Measurements from ENCODE around the gene PIK3AP1.

Gene PIK3AP1

DNA sequence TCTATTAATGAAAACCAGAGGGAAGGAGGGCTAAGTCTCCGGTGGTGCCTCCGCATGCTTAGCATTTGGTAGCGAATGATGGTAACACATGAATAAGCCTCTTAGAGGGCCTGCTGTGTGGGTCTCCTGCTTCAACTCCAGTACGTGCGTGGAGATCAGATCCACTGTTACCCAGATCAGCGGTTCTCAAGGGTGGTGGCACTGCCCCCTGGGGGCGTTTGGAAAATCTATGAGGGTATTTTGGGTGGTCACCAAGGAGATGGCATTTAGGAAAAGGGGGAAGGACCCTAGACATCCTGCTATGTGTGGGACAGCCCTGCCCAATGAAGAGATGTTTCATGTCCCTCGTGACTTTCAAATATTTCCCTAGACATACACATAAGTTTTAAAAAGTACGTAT is 76.4 kb downstream of the PIK3AP1 start:
- TF ChIP-seq, protein P1, sequence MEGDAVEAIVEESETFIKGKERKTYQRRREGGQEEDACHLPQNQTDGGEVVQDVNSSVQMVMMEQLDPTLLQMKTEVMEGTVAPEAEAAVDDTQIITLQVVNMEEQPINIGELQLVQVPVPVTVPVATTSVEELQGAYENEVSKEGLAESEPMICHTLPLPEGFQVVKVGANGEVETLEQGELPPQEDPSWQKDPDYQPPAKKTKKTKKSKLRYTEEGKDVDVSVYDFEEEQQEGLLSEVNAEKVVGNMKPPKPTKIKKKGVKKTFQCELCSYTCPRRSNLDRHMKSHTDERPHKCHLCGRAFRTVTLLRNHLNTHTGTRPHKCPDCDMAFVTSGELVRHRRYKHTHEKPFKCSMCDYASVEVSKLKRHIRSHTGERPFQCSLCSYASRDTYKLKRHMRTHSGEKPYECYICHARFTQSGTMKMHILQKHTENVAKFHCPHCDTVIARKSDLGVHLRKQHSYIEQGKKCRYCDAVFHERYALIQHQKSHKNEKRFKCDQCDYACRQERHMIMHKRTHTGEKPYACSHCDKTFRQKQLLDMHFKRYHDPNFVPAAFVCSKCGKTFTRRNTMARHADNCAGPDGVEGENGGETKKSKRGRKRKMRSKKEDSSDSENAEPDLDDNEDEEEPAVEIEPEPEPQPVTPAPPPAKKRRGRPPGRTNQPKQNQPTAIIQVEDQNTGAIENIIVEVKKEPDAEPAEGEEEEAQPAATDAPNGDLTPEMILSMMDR (IDR thresholded peaks at IDR 0.05; ENCODE audit: insufficient read depth, missing control alignments) = no peak
- FAIRE-seq = no peak
- DNase-seq (ENCODE audit: insufficient read length, low spot score) = no peak

DNA sequence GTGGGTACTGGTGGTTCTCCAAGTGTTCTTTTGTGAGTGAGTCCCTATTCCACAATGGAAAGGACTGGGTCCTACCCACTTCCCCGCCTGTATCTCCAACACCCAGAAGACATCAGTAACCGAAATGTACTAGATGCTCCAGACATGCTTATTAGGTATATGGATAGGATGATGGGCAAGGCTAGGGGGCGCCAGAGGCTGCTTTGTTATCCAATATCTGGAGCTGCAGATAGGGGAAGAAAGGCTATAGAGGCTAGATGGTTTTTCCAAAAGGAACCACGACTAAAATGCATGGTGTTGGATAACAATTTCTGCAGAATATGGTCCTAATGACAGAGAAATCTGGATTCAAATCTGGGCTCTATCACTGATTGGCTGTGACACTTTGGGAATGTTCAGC is 77.3 kb downstream of the PIK3AP1 start:
- FAIRE-seq = no peak
- DNase-seq (ENCODE audit: insufficient read length, low spot score) = peak; percentile 35
- TF ChIP-seq, protein P1 (IDR thresholded peaks at IDR 0.05; ENCODE audit: insufficient read depth, missing control alignments) = peak; percentile 44

DNA sequence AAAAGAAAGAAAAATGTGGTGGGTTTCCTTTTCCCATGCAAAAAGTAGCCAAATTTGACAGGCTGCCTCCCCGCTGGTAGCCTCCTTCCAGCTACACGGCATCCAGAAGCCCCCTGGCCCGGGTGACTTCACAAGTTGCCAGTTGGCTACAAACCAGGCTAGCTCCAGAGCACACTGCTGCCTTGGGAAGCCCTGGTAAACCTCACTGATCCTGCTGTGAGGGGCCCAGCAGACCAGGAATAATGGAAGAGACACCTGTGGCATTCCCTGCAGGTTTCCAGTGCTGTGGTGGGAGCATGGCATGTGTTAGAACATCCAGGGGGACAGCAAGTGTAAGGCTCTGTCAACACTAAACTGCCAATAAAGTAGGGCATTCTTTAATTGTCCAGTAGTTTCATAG is 77.8 kb downstream of the PIK3AP1 start:
- TF ChIP-seq, protein P1 (IDR thresholded peaks at IDR 0.05; ENCODE audit: insufficient read depth, missing control alignments) = no peak
- FAIRE-seq = no peak
- no peak for DNase-seq (ENCODE audit: insufficient read length, low spot score)

DNA sequence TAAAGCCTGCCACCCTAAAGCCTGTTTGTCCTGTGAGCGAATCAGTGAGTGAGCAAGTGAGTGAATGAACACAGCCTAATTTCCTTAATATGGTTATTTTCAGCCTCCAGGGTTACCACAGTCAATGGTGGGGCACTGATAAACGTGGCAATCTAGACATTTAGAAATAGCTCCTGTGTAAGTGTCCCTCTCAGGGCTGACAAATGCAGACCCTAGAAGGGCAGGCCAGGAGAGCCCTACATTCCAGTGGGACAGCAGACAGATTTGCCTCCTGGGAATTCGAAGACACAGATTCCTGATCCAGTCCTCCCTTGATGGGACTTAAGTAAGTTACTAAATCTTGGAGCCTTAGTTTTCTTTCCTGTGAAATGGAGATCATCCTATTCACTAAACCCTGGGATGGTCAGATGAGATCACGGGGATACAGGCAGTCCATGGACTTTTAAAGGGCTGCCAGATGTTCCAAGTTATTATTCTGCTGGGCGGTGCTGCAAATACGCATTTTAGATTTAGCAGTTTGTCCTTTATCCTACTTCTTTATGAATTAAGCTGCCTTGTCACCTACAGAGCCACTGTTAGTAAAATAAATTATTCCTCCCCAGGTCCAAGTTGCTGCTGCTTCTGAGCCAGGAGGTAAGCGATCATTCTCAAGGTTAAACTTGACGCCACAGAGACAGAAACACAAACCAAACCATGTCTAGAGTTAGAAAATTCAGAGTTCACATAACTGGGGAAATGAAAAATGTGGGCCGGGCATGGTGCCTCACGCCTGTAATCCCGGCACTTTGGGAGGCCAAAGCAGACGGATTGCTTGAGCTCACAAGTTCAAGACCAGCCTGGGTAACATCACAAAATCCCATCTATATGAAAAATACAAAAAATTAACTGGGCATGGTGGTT is 78.7 kb downstream of the PIK3AP1 start:
- TF ChIP-seq, protein P1 (IDR thresholded peaks at IDR 0.05; ENCODE audit: insufficient read depth, missing control alignments) = no peak
- DNase-seq (ENCODE audit: insufficient read length, low spot score) (no peak), FAIRE-seq (no peak)

DNA sequence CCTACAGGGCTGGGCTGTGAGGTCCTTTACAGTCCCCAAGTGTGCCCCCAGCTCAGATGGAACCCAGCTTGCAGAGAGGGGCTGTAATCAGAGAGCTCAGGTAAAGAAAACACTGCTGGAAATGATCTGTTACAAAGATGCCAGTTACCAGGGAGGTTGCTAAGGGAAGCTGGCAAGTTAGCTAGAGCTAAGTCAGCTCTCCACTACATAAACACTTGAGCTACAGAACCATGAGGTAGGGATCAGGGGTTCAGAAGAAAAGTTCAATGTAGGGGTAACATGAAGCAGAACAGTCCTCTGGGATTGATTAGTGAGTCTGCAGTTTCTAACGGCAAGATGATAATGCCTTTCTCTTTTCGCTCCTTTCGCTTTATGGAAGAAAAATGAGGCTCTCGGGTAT is 80.4 kb downstream of the PIK3AP1 start:
- TF ChIP-seq, protein P1 (IDR thresholded peaks at IDR 0.05; ENCODE audit: insufficient read depth, missing control alignments) = no peak
- no peak for DNase-seq (ENCODE audit: insufficient read length, low spot score)
- FAIRE-seq = no peak

DNA sequence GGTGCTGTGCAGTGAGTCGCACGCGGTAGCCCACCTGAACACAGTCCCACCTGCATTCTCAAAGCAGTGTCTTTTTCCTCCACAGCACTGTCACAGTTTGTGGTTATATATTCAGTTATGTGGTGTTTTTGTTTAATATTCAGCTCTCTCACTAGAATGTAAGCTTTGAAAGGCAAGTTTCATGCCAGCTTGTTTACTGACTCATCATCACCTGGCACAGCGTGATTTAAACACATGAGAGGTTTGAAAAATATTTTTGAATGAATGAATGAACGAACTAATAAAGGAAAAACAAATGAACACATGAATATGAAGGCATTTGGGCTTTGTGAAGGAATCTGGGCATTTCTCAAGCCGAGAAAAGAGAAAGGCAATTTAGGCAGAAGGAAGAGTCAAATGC is 81.6 kb downstream of the PIK3AP1 start:
- no peak for FAIRE-seq

More for the DNA sequence above, 81.6 kb downstream of the PIK3AP1 start:
- TF ChIP-seq, protein P1 (IDR thresholded peaks at IDR 0.05; ENCODE audit: insufficient read depth, missing control alignments) = no peak
- no peak for DNase-seq (ENCODE audit: insufficient read length, low spot score)

Measured in D721Med (cell line).